Osteoblast (primary cell): Measurements from ENCODE around the gene ITPRID1. TPM values are rescaled to one million over a fixed set of nuclear protein-coding genes. Genes with fewer than 3 reads are reported as not detected.

Experiments used
- DNase-seq: peaks from one replicate; pipeline ENCODE4 v3.0.0; 2011; ENCODE audit warnings: low spot score, mixed read lengths; ENCODE audit not compliant: insufficient read length; ENCODE audit errors: missing footprints
- H2AFZ ChIP-seq: 2 replicates; pipeline ENCODE4 v1.6.0; 2011; ENCODE audit warnings: mild to moderate bottlenecking, low read length
- H3K27ac ChIP-seq: 2 replicates; pipeline ENCODE4 v1.5.1; 2011; ENCODE audit warnings: mild to moderate bottlenecking, low read depth, low read length, moderate library complexity
- H3K27me3 ChIP-seq: 2 replicates; pipeline ENCODE4 v1.6.0; 2012; ENCODE audit warnings: mild to moderate bottlenecking, control low read depth, inconsistent platforms, low read length, moderate library complexity; ENCODE audit not compliant: insufficient read depth
- H3K36me3 ChIP-seq: 2 replicates; pipeline ENCODE4 v1.5.1; 2011; ENCODE audit warnings: mild to moderate bottlenecking, low read length, control low read depth, moderate library complexity; ENCODE audit not compliant: insufficient read depth
- H3K4me1 ChIP-seq: 2 replicates; pipeline ENCODE4 v1.5.1; 2011; ENCODE audit warnings: mild to moderate bottlenecking, low read length, control low read depth, moderate library complexity; ENCODE audit not compliant: insufficient read depth
- H3K4me2 ChIP-seq: 2 replicates; pipeline ENCODE4 v1.6.0; 2011; ENCODE audit warnings: mild to moderate bottlenecking, low read length; ENCODE audit not compliant: insufficient read depth
- H3K4me3 ChIP-seq: fragments of 200-600 bp; sonication (generic); 3 replicates; pipeline ENCODE4 v1.5.1; 2012; ENCODE audit warnings: mild to moderate bottlenecking, low read length, inconsistent platforms; ENCODE audit not compliant: insufficient read depth
- H3K79me2 ChIP-seq: 2 replicates; pipeline ENCODE4 v1.6.0; 2012; ENCODE audit warnings: mild to moderate bottlenecking, low read length, control low read depth, inconsistent platforms; ENCODE audit not compliant: insufficient read depth
- H3K9me3 ChIP-seq: 2 replicates; pipeline ENCODE4 v1.5.1; 2011; ENCODE audit warnings: low read depth, low read length, control low read depth
- H4K20me1 ChIP-seq: 2 replicates; pipeline ENCODE4 v1.6.0; 2012; ENCODE audit warnings: mild to moderate bottlenecking, low read length, control low read depth; ENCODE audit not compliant: insufficient read depth
- CTCF ChIP-seq: IDR thresholded peaks from 2 replicates; pipeline ENCODE4 v1.5.1; 2011; ENCODE audit warnings: mild to moderate bottlenecking, low read depth, low read length, moderate library complexity; ENCODE audit errors: extremely low read depth
- total RNA-seq: library from RNA; depleted of rRNA; stranded (reverse); fragments of >200 nt; gene quantifications from 2 replicates; pipeline ENCODE4 v1.2.3, GENCODE V29; 2012

The ITPRID1 gene
- total RNA-seq, 1 donor = not detected

- Histone ChIP-seq H3K4me1 (no peaks in the 10 kb centered on the region), H2AFZ (no peak overlapping the region), H3K4me2 (no peak overlapping the region), H3K27me3 (peaks cover 2% of the 10 kb centered on the region), H3K27ac (no peak overlapping the region), H3K9me3 (no peaks in the 10 kb centered on the region), H3K4me3 (no peak overlapping the region), H3K79me2 (no peaks in the 10 kb centered on the region), H3K36me3 (no peaks in the 10 kb centered on the region), H4K20me1 (no peaks in the 10 kb centered on the region)
- no peak for TF ChIP-seq CTCF
- DNase-seq = no peak
Observed at GRCh38 chr7:31702354-31702753, 188.5 kb downstream of the ITPRID1 start.

- Histone ChIP-seq H3K27me3 (peaks cover 3% of the 10 kb centered on the region), H3K4me2 (no peak overlapping the region), H3K79me2 (no peaks in the 10 kb centered on the region), H3K36me3 (no peaks in the 10 kb centered on the region), H3K27ac (no peak overlapping the region), H4K20me1 (no peaks in the 10 kb centered on the region), H2AFZ (no peak overlapping the region), H3K4me3 (no peak overlapping the region), H3K9me3 (no peaks in the 10 kb centered on the region), H3K4me1 (no peaks in the 10 kb centered on the region)
- no peak for TF ChIP-seq CTCF
- DNase-seq = no peak
Observed at GRCh38 chr7:31705377-31705776, 191.5 kb downstream of the ITPRID1 start.

- Histone ChIP-seq H4K20me1 (no peaks in the 10 kb centered on the region), H3K9me3 (no peaks in the 10 kb centered on the region), H3K27me3 (peaks cover 5% of the 10 kb centered on the region), H3K36me3 (no peaks in the 10 kb centered on the region), H3K4me3 (no peak overlapping the region), H3K79me2 (no peaks in the 10 kb centered on the region), H3K4me2 (no peak overlapping the region), H3K4me1 (no peaks in the 10 kb centered on the region), H2AFZ (no peak overlapping the region), H3K27ac (no peak overlapping the region)
- TF ChIP-seq CTCF = no peak
- no peak for DNase-seq
Observed at GRCh38 chr7:31707089-31707488, 193.2 kb downstream of the ITPRID1 start.

Other genes with a start within 250 kb of the ITPRID1 start
- not detected in 2 replicates for gene NEUROD6, start 173.4 kb upstream of the ITPRID1 start, total RNA-seq
- not detected in 2 replicates for gene PPP1R17, start 173.1 kb downstream of the ITPRID1 start, total RNA-seq